ENCODE measurements around the gene PDILT.
"Not testable (repeated sequence)": the region's sequence is repeated elsewhere in the genome, so short reads cannot be mapped to it uniquely, and the experiment has no call there.

PDILT gene, protein sequence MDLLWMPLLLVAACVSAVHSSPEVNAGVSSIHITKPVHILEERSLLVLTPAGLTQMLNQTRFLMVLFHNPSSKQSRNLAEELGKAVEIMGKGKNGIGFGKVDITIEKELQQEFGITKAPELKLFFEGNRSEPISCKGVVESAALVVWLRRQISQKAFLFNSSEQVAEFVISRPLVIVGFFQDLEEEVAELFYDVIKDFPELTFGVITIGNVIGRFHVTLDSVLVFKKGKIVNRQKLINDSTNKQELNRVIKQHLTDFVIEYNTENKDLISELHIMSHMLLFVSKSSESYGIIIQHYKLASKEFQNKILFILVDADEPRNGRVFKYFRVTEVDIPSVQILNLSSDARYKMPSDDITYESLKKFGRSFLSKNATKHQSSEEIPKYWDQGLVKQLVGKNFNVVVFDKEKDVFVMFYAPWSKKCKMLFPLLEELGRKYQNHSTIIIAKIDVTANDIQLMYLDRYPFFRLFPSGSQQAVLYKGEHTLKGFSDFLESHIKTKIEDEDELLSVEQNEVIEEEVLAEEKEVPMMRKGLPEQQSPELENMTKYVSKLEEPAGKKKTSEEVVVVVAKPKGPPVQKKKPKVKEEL

GRCh38 chr16:20404637-20405036 lies at the start of gene PDILT:
TSS of gene PDILT (minus strand) at chr16:20404737. CDS start at chr16:20399300, 5,437 bp downstream.
- no peak for DNase-seq

DNA sequence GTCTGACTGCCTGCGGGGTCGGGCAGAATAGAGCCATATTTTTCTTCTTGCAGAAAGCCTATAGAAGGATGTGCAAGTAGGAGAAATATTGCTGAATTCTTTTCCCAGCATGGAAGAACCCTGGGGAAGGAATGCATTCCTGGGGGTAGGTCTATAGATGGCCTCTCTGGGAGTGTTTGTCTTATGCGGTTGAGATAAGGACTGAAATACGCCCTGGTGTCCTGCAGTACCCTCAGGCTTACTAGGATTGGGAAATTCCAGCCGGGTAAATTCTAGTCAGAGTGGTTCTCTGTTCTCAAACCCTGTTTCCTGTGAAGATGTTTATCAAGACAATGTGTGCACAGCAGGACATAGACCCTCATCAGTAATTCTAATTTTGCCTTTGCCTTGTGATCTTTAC lies 49.1 kb upstream of the PDILT start:
- not testable (repeated sequence) for DNase-seq

- not testable (repeated sequence) for DNase-seq
Measured at GRCh38 chr16:20451364-20451763, 46.8 kb upstream of the PDILT start, which contains the start of gene ACSM2A. TSS of gene ACSM2A (plus strand) at chr16:20451521. CDS start at chr16:20460115, 8,594 bp downstream.

GRCh38 chr16:20446652-20447393 lies 42.3 kb upstream of the PDILT start:
- not testable (repeated sequence) for DNase-seq

- not testable (repeated sequence) for DNase-seq
Measured at GRCh38 chr16:20441859-20442258, 37.3 kb upstream of the PDILT start.

DNA sequence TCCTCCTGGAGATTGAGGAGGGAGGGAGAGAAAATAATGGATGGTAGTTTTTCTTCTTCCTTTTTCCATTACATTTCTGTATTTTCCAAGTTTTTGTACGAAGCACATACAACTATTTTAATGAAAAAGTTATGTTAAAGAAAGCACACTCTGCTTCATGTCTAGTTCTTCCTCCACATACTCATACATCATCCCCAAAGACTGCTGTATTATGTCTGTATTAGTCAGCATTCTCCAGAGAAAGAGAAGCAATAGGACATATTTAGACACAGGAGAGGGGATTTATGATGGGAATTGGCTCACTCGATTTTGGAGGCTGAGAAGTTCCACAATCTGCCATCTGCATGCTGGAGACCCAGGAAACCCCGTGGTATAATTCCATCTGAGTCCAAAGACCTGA lies 36.7 kb upstream of the PDILT start:
- no peak for DNase-seq

- not testable (repeated sequence) for DNase-seq
Measured at GRCh38 chr16:20440731-20441130, 36.2 kb upstream of the PDILT start.

DNA sequence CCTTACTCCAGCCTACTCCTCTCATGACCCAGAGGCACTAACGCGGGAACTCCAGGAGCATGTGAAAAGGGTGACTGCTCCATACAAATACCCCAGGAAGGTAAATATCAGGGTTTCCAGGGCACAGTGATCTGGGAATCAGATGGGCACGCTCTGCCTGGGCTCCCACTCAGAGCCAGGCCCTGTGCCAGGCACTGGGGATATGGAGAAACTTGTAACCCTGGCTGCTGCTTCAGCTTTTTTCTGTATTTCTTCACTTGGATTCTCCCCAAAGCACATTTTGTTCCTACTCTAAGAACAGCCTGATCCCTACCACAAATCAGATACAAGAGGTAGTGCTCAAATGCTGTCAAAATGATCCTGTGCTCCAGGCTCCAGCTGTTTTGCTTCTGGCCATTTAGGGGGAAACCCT lies 35.3 kb upstream of the PDILT start:
- not testable (repeated sequence) for DNase-seq

- DNase-seq = not testable (repeated sequence)
Measured at GRCh38 chr16:20438950-20439349, 34.4 kb upstream of the PDILT start.

DNA sequence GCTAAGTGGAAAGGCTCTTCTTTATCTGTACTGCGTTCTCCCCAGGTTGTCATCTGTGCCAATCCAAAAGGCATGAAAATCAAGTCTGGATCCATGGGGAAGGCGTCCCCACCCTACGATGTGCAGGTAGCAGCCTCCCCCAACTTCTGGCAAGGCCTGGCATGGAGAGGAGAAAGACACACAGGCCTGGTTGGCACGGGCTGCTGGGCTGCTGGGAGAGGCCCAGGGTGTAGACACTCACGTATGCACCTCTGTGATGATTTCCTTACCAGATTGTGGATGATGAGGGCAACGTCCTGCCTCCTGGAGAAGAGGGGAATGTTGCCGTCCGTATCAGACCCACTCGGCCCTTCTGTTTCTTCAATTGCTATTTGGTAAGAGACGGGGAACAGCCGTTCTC lies 26.4 kb upstream of the PDILT start:
- DNase-seq = no peak

- not testable (repeated sequence) for DNase-seq
Measured at GRCh38 chr16:20430480-20430879, 25.9 kb upstream of the PDILT start.

- DNase-seq = not testable (repeated sequence)
Measured at GRCh38 chr16:20429499-20429898, 25.0 kb upstream of the PDILT start.

DNA sequence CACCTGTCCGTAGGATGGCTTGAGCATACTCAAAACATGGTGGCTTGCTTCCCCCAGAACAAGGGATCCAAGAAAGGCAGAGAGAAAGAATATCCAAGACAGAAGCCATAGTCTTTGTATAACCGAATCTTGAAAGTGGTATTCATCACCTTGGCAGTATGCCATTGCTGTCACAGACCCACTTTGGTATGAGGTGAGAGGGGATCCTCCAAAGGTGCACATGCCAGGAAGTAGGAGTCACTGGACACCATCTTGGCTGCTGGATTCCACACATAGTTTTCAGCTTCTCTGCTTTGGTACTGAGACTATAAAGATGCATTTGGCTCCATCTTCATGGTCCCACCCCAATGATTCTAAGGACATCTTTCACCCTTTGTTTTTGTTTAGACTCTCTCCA lies 22.9 kb upstream of the PDILT start:
- DNase-seq = not testable (repeated sequence)

GRCh38 chr16:20424129-20424866 lies 19.8 kb upstream of the PDILT start:
- DNase-seq = no peak

DNA sequence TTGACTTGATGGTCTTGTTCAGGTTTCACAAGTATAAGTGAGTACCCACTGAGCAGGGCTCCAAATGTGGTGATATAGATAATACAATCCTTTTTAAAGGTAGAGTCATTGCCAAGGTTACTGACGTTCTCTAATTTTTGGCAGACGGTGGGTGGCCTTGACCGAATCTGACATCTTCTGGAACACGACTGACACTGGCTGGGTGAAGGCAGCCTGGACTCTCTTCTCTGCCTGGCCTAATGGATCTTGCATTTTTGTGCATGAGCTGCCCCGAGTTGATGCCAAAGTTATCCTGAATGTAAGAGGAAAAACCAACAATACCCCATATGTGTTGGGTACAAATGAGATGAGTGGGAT lies 19.2 kb upstream of the PDILT start:
- not testable (repeated sequence) for DNase-seq

DNA sequence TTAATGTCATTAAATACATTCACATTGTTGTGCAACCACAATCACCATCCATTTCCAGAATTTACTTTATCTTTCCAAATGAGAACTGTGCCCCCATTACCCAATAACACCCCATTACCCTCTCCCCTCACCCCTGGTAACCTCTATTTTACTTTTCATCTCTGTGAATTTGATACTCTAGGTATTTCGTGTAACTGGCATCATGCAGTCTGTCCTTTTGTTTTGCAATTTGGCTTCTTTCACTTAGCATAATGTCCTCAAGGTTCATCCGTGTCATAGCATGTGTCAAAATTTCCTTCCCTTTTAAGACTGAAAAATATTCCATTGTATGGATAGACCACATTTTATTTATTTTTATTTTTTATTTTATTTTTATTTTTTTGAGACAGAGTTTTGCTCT lies 17.2 kb upstream of the PDILT start:
- DNase-seq = not testable (repeated sequence)

DNA sequence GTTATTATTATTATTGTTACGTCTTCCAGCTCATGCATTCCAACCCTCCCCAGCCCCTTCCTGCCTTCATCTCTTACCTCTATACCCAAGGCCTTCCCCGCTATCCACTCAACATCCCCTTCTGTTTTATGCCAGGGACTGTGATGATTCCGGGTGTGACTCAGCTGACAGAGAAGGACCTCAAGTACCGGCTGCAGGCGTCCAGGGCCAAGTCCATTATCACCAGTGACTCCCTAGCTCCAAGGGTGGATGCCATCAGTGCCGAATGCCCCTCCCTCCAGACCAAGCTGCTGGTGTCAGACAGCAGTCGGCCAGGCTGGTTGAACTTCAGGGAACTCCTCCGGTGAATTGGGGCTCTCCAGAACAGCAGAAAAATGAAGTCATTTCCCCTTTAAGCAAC lies 14.6 kb upstream of the PDILT start:
- DNase-seq = not testable (repeated sequence)

DNA sequence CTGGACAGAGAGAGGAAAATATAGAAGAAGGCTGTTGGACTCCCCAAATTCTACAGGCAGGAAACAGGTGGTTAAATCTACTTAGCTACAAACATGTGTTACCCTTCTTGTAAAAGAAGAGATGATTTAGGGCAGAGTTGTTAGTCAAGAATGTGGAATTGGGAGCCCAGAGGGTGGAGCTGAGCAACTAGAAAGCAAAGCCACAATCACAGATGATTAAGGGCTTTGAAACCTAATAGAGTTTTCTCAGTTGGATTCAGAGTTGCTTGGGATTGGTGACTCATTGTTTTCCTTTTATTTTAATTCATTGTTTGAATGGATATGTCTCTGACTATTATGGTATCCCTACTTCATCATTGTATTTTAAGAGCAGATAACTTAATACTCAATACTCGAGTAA lies 11.0 kb upstream of the PDILT start:
- DNase-seq = no peak

- DNase-seq = no peak
Measured at GRCh38 chr16:20411055-20411454, 6.5 kb upstream of the PDILT start.

DNA sequence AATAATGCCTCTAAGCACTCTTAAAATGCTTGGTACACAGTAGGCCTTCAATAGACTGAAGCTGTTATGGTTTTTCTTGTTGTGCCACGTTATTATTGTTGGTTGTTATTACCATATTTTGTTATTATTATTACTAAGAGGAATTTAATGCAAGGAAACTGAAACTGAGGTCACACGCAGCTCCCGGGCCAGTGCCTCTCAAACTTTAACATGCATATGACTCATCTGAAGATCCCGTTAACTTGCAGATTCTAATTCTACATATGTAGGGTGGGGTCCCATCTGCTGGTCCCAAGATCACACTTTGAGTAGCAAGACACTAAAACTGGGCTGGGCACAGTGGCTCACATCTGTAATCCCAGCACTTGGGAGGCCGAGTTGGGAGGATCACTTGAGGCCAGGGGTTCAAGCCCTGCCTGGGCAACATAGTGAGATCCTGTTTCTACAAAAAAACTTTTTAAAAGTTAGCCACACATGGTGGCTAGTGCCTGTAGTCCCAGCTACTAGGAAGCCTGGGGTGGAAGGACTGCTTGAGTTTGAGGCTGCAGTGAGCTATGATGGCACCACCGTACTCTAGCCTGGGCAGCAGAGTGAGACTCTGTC lies 5.7 kb upstream of the PDILT start:
- DNase-seq = no peak

DNA sequence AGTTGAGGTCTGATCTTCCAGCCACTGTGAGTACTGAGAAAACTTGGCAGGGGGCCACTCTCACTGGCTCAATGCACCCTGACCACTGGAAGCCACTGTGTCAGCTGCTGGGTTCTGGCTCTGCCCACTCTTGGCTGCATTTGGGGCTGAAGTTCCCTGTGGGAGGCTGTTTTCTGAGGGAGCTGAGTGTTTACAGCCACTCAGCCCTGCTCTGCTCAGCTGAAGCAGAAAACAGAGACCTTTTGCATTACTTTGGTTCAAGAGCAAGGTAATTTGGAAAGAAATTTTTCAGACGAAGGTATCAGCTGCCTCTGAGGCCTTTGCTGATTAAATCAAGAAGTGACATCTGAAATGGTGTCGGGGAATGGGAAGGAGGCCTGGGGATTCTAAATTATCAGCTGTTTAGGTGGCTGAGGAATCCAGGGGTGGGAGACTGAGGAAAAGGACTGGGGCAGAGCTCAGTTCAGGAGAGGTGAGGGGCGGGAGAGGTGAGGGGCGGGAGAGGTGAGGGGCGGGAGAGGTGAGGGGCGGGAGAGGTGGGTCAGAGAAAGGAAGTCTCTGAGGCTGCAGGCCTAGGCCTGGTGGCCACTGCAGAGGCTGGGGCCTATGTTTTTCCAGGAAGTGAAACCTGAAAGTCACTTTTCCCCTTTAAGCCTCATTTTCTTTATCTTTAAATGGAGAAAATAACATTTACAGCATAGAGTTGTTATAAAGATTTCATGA lies 5.0 kb upstream of the PDILT start, which contains the start of gene ACSM5:
ACSM5 (plus strand) TSS at position 137 of the 723 bp plus-strand sequence. CDS start 1,951 bp downstream, outside the sequence.
- no peak for DNase-seq

DNA sequence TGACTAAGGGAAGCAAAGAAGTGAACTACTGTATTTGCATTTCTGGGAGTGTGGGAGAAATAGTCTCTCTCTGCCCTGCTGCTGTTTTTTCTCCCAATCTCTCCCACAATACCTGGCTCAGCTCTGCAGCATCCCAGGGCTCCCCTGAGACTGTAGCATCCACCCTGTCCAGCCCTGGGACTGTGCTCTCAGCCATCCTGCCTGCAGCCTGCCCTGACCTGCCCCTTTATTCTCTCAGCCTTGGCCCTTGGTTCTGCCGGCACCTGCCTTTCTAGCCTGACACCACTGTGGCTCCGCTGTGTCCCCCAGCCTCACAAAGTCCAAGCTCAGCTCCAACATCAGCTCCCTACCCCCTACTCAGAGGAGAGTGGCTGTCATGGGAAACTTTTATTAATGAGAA lies 1.9 kb downstream of the PDILT start:
- no peak for DNase-seq
